ENCODE results near the gene A3GALT2. TPM values are rescaled to one million over a fixed set of nuclear protein-coding genes. Genes with fewer than 3 reads are reported as not detected.

Gene A3GALT2
- total RNA-seq, 1 experiment from 2014 or later = not detected

- Mint-ChIP-seq H3K9me3 (no peaks in the 10 kb centered on the region), H3K27me3 (ENCODE audit: low read depth) (no peaks in the 10 kb centered on the region), H3K36me3 (ENCODE audit: insufficient read depth in 1 of 3, low read depth in 3 of 3) (peaks cover 13 to 53% (median 51%) of the 10 kb centered on the region in 3 experiments; a peak in 6 of 7 replicates), H3K4me3 (no peak overlapping the region), H3K27ac (peak overlapping the region in 2 of 3 experiments; percentile 67 to 70; a peak in 3 of 7 replicates), H3K4me1 (peaks cover 0 to 2% of the 10 kb centered on the region in 2 experiments; a peak in 1 of 4 replicates)
- no peak overlapping the region for H2AFZ ChIP-seq (ENCODE audit: low read length)
- TF ChIP-seq CTCF (conservative IDR thresholded peaks at IDR 0.05) = no peak
- H2BK15ac ChIP-seq (ENCODE audit: low read depth, low read length) = no peak overlapping the region
- no peaks in the 10 kb centered on the region for H3K23me2 ChIP-seq (ENCODE audit: insufficient read length, low read depth, low read length, poor library complexity, severe bottlenecking)
- no peak overlapping the region for H3K4me2 ChIP-seq (ENCODE audit: insufficient read depth, insufficient read length, low read length)
- H3K4ac ChIP-seq (ENCODE audit: low read depth, low read length) = no peak overlapping the region
- no peaks in the 10 kb centered on the region for H3K27me3 ChIP-seq (ENCODE audit: insufficient read depth, low read length)
- no peaks in the 10 kb centered on the region for H3K4me1 ChIP-seq (ENCODE audit: insufficient read depth, low read length)
- H3T11ph ChIP-seq (ENCODE audit: low read length) = no peak overlapping the region
- H2AK5ac ChIP-seq (ENCODE audit: insufficient read length, low read length) = no peak overlapping the region
- no peak overlapping the region for H2BK120ac ChIP-seq (ENCODE audit: low read depth, low read length, poor library complexity, severe bottlenecking)
- H3K9ac ChIP-seq (ENCODE audit: extremely low read depth, insufficient read length, low read length) = no peak overlapping the region
- no CpG with 5 or more reads among the region's 17 CpGs for WGBS (ENCODE audit: extremely low coverage, insufficient read length, low lambda C conversion rate)
- no peak overlapping the region for H2BK20ac ChIP-seq (ENCODE audit: low read depth, low read length, poor library complexity, severe bottlenecking)
- no peak overlapping the region for H2BK12ac ChIP-seq (ENCODE audit: insufficient read length, low read depth, low read length)
- H4K20me1 ChIP-seq (ENCODE audit: control insufficient read depth, insufficient read depth, insufficient read length) = no peaks in the 10 kb centered on the region
- H2BK5ac ChIP-seq (ENCODE audit: insufficient read length, low read length) = no peak overlapping the region
- DNase-seq = no peak
- H3K56ac ChIP-seq (ENCODE audit: insufficient read length, low read depth, low read length) = no peak overlapping the region
- H4K5ac ChIP-seq (ENCODE audit: insufficient read length, low read depth, low read length) = no peak overlapping the region
- no peak overlapping the region for H3K14ac ChIP-seq (ENCODE audit: insufficient read depth, low read length)
- H3K23ac ChIP-seq (ENCODE audit: insufficient read length, low read depth, low read length) = no peak overlapping the region
- no peak overlapping the region for H4K8ac ChIP-seq (replicated peaks; ENCODE audit: insufficient read length, low read depth, low read length)
- no peaks in the 10 kb centered on the region for H3K79me1 ChIP-seq (ENCODE audit: insufficient read depth, low read depth, low read length, poor library complexity, severe bottlenecking)
- no peak overlapping the region for H3K27ac ChIP-seq (ENCODE audit: insufficient read length, low read depth, low read length)
- H3K79me2 ChIP-seq (ENCODE audit: insufficient read depth, low read length) = no peaks in the 10 kb centered on the region
- no peaks in the 10 kb centered on the region for H3K9me3 ChIP-seq (ENCODE audit: control insufficient read depth, low read depth, low read length)
- no peak overlapping the region for H3K18ac ChIP-seq (ENCODE audit: insufficient read length, low read depth, low read length)
- H4K91ac ChIP-seq (ENCODE audit: insufficient read length, low read depth, low read length) = no peak overlapping the region
Observed at GRCh38 chr1:33281554-33282303, 39.2 kb downstream of the A3GALT2 start.

Measured in H9 (cell line).